ENCODE measurements around the gene EMX1.
A peak's percentile ranks its signal among the peaks of the same experiment; 100 is the strongest.

The EMX1 gene

GRCh38 chr2:72983500-72984161 is 66.3 kb downstream of the EMX1 start:
- peak; percentile 82 for DNase-seq

- peak; percentile 73 for DNase-seq
Observed at GRCh38 chr2:72984172-72984671, 66.9 kb downstream of the EMX1 start.
